ENCODE data around the gene RHD.
"Not testable (repeated sequence)": the region's sequence is repeated elsewhere in the genome, so short reads cannot be mapped to it uniquely, and the experiment has no call there.

Gene RHD

DNA sequence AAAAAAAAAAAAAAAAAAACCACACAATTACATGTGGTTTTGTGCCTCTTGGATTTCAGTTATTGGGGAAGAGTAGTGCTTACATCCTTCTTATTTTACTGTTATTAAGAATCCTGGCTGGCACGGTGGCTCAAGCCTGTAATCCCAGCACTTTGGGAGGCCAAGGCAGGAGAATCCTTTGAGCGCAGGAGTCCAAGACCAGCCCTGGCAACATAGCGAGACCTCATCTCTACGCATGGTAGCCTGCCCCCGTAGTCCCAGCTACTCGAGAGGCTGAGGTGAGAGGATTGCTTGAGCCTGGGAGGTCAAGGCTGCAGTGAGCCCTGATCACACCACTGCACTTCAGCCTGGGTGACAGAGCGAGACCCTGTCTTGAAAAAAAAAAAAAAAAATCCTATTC, 36.0 kb upstream of the RHD start:
- DNase-seq; H3K27me3 ChIP-seq (replicated peaks in 2 of 5; ENCODE audit: control insufficient read depth in 4 of 5, insufficient read depth in 5 of 5, low read length in 4 of 5); H3K9me3 ChIP-seq (ENCODE audit: control extremely low read depth in 1 of 5, control insufficient read depth in 4 of 5, insufficient read depth in 2 of 5, low read depth in 1 of 5, low read length in 4 of 5); H3K36me3 ChIP-seq (ENCODE audit: control insufficient read depth in 4 of 4, insufficient read depth in 4 of 4, low read length in 3 of 4); H3K4me3 ChIP-seq (ENCODE audit: control insufficient read depth in 1 of 7, extremely low read depth in 1 of 7, insufficient read depth in 4 of 7, low read depth in 2 of 7, low read length in 6 of 7); POLR2A ChIA-PET: not testable (repeated sequence)
- peak overlapping the region in 1 of 2 experiments; percentile 52 for H3K27ac ChIP-seq (ENCODE audit: insufficient read depth in 1 of 2, low read depth in 1 of 2, low read length in 2 of 2, poor library complexity in 1 of 2, severe bottlenecking in 2 of 2)
- CTCF ChIA-PET, result interaction anchor here (0.6 kb wide), 1 partner anchor 272 kb away, joined by 3 read pairs; no protein-coding TSS in a partner anchor
- H3K4me1 ChIP-seq (ENCODE audit: control extremely low read depth in 1 of 4, control insufficient read depth in 4 of 4, insufficient read depth in 4 of 4, low read length in 3 of 4), result peaks cover 16 to 64% (median 51%) of the 10 kb centered on the region in 4 experiments
- WGBS (ENCODE audit: insufficient coverage), result 98% methylated on average over 4 of the region's 7 CpGs

DNA sequence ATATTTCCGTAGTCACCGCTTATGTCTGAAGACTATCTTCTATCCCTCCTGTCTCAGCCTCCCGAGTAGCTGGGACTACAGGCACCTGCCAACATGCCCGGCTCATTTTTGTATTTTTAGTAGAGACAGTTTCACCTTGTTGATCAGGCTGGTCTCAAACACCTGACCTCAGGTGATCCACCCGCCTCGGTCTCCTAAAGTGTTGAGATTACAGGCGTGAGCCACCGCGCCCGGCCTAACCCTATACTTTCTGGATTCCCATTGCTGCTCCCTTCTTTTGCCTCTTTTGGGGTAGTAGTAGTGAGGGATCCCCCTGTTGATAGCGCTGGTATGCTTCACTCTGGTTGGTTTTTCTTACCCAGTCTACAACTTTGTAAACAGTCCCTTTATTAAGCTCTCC, 34.3 kb upstream of the RHD start:
- CTCF ChIA-PET, result no interaction called here
- peaks cover 12 to 51% (median 39%) of the 10 kb centered on the region in 4 experiments for H3K4me1 ChIP-seq (ENCODE audit: control extremely low read depth in 1 of 4, control insufficient read depth in 4 of 4, insufficient read depth in 4 of 4, low read length in 3 of 4)
- H3K4me3 ChIP-seq (ENCODE audit: control insufficient read depth in 1 of 7, extremely low read depth in 1 of 7, insufficient read depth in 4 of 7, low read depth in 2 of 7, low read length in 6 of 7), result no peak overlapping the region

GRCh38 chr1:25239681-25240541, 32.4 kb upstream of the RHD start:
- under 1% methylated on average over 25 of the region's 41 CpGs for WGBS (ENCODE audit: insufficient coverage)
- peak overlapping the region; percentile 61 to 90 for H3K27ac ChIP-seq (ENCODE audit: insufficient read depth in 1 of 2, low read depth in 1 of 2, low read length in 2 of 2, poor library complexity in 1 of 2, severe bottlenecking in 2 of 2)
- H3K4me3 ChIP-seq (ENCODE audit: control insufficient read depth in 1 of 7, extremely low read depth in 1 of 7, insufficient read depth in 4 of 7, low read depth in 2 of 7, low read length in 6 of 7), result peak overlapping the region; percentile 13 to 86 (median 65)
- H3K9me3 ChIP-seq (ENCODE audit: control extremely low read depth in 1 of 5, control insufficient read depth in 4 of 5, insufficient read depth in 2 of 5, low read depth in 1 of 5, low read length in 4 of 5), result no peaks in the 10 kb centered on the region
- DNase-seq, result peak; percentile 91 to 95 (median 94)
- peaks cover 9 to 46% (median 34%) of the 10 kb centered on the region in 4 experiments for H3K4me1 ChIP-seq (ENCODE audit: control extremely low read depth in 1 of 4, control insufficient read depth in 4 of 4, insufficient read depth in 4 of 4, low read length in 3 of 4)
- no peaks in the 10 kb centered on the region for H3K27me3 ChIP-seq (replicated peaks in 2 of 5; ENCODE audit: control insufficient read depth in 4 of 5, insufficient read depth in 5 of 5, low read length in 4 of 5)
- H3K36me3 ChIP-seq (ENCODE audit: control insufficient read depth in 4 of 4, insufficient read depth in 4 of 4, low read length in 3 of 4), result peaks cover 16 to 33% (median 24%) of the 10 kb centered on the region in 4 experiments
- ChIA-PET CTCF (interaction anchor here (0.8 to 2.4 kb wide), 6 partner anchors 8 to 102 kb away, joined by 3 to 9 read pairs (median 4); no protein-coding TSS in a partner anchor), POLR2A (interaction anchor here (0.6 to 0.9 kb wide), 2 partner anchors 8 to 99 kb away, joined by 4 read pairs; partner anchors contain the start of genes RSRP1 and TMEM50A)

More for the DNA sequence above, 34.3 kb upstream of the RHD start:
- 97% methylated on average over 6 of the region's 11 CpGs for WGBS (ENCODE audit: insufficient coverage)
- POLR2A ChIA-PET, result no interaction called here
- Histone ChIP-seq H3K27ac (ENCODE audit: insufficient read depth in 1 of 2, low read depth in 1 of 2, low read length in 2 of 2, poor library complexity in 1 of 2, severe bottlenecking in 2 of 2) (peak overlapping the region in 1 of 2 experiments; percentile 43), H3K9me3 (ENCODE audit: control extremely low read depth in 1 of 5, control insufficient read depth in 4 of 5, insufficient read depth in 2 of 5, low read depth in 1 of 5, low read length in 4 of 5) (no peaks in the 10 kb centered on the region), H3K36me3 (ENCODE audit: control insufficient read depth in 4 of 4, insufficient read depth in 4 of 4, low read length in 3 of 4) (peaks cover 6 to 18% (median 9%) of the 10 kb centered on the region in 4 experiments), H3K27me3 (replicated peaks in 2 of 5; ENCODE audit: control insufficient read depth in 4 of 5, insufficient read depth in 5 of 5, low read length in 4 of 5) (no peaks in the 10 kb centered on the region)
- DNase-seq, result no peak

GRCh38 chr1:25243907-25244306, 28.4 kb upstream of the RHD start:
- CTCF ChIA-PET, result interaction anchor here (1.6 kb wide), 1 partner anchor 11 kb away, joined by 7 read pairs; the partner anchor contains the start of gene SYF2
- POLR2A ChIA-PET, result no interaction called here

GRCh38 chr1:25245393-25245792, 26.9 kb upstream of the RHD start:
- no peaks in the 10 kb centered on the region for H3K9me3 ChIP-seq (ENCODE audit: control extremely low read depth in 1 of 5, control insufficient read depth in 4 of 5, insufficient read depth in 2 of 5, low read depth in 1 of 5, low read length in 4 of 5)
- ChIA-PET POLR2A (no interaction called here), CTCF (interaction anchor here (1.0 kb wide), 1 partner anchor 12 kb away, joined by 3 read pairs; no protein-coding TSS in a partner anchor)
- DNase-seq, result no peak
- 100% methylated on average over 3 of the region's 5 CpGs for WGBS (ENCODE audit: insufficient coverage)
- peaks cover 14 to 34% (median 29%) of the 10 kb centered on the region in 4 experiments for H3K4me1 ChIP-seq (ENCODE audit: control extremely low read depth in 1 of 4, control insufficient read depth in 4 of 4, insufficient read depth in 4 of 4, low read length in 3 of 4)
- H3K27ac ChIP-seq (ENCODE audit: insufficient read depth in 1 of 2, low read depth in 1 of 2, low read length in 2 of 2, poor library complexity in 1 of 2, severe bottlenecking in 2 of 2), result peak overlapping the region in 1 of 2 experiments; percentile 99
- peaks cover 21 to 42% (median 30%) of the 10 kb centered on the region in 4 experiments for H3K36me3 ChIP-seq (ENCODE audit: control insufficient read depth in 4 of 4, insufficient read depth in 4 of 4, low read length in 3 of 4)
- peak overlapping the region in 6 of 7 experiments; percentile 22 to 100 (median 94) for H3K4me3 ChIP-seq (ENCODE audit: control insufficient read depth in 1 of 7, extremely low read depth in 1 of 7, insufficient read depth in 4 of 7, low read depth in 2 of 7, low read length in 6 of 7)
- no peaks in the 10 kb centered on the region for H3K27me3 ChIP-seq (replicated peaks in 2 of 5; ENCODE audit: control insufficient read depth in 4 of 5, insufficient read depth in 5 of 5, low read length in 4 of 5)

More at GRCh38 chr1:25243907-25244306, 28.4 kb upstream of the RHD start:
- Histone ChIP-seq H3K9me3 (ENCODE audit: control extremely low read depth in 1 of 5, control insufficient read depth in 4 of 5, insufficient read depth in 2 of 5, low read depth in 1 of 5, low read length in 4 of 5) (no peaks in the 10 kb centered on the region), H3K4me3 (ENCODE audit: control insufficient read depth in 1 of 7, extremely low read depth in 1 of 7, insufficient read depth in 4 of 7, low read depth in 2 of 7, low read length in 6 of 7) (no peak overlapping the region), H3K36me3 (ENCODE audit: control insufficient read depth in 4 of 4, insufficient read depth in 4 of 4, low read length in 3 of 4) (peaks cover 21 to 42% (median 30%) of the 10 kb centered on the region in 4 experiments), H3K27me3 (replicated peaks in 2 of 5; ENCODE audit: control insufficient read depth in 4 of 5, insufficient read depth in 5 of 5, low read length in 4 of 5) (no peaks in the 10 kb centered on the region), H3K27ac (ENCODE audit: insufficient read depth in 1 of 2, low read depth in 1 of 2, low read length in 2 of 2, poor library complexity in 1 of 2, severe bottlenecking in 2 of 2) (no peak overlapping the region), H3K4me1 (ENCODE audit: control extremely low read depth in 1 of 4, control insufficient read depth in 4 of 4, insufficient read depth in 4 of 4, low read length in 3 of 4) (peaks cover 19 to 47% (median 37%) of the 10 kb centered on the region in 4 experiments)
- WGBS (ENCODE audit: insufficient coverage), result 91% methylated on average over 3 of the region's 6 CpGs
- DNase-seq, result no peak

GRCh38 chr1:25245809-25246599, 26.3 kb upstream of the RHD start:
- ChIA-PET POLR2A (interaction anchor here (0.7 to 2.1 kb wide), 3 partner anchors 14 to 374 kb away, joined by 3 to 24 read pairs (median 3); partner anchors contain the start of gene SYF2), CTCF (interaction anchor here (1.0 to 1.5 kb wide), 2 partner anchors 11 to 12 kb away, joined by 3 read pairs; no protein-coding TSS in a partner anchor)

More at GRCh38 chr1:25245809-25246599, 26.3 kb upstream of the RHD start:
- Histone ChIP-seq H3K36me3 (ENCODE audit: control insufficient read depth in 4 of 4, insufficient read depth in 4 of 4, low read length in 3 of 4) (peaks cover 21 to 42% (median 30%) of the 10 kb centered on the region in 4 experiments), H3K9me3 (ENCODE audit: control extremely low read depth in 1 of 5, control insufficient read depth in 4 of 5, insufficient read depth in 2 of 5, low read depth in 1 of 5, low read length in 4 of 5) (no peaks in the 10 kb centered on the region), H3K27me3 (replicated peaks in 2 of 5; ENCODE audit: control insufficient read depth in 4 of 5, insufficient read depth in 5 of 5, low read length in 4 of 5) (no peaks in the 10 kb centered on the region), H3K27ac (ENCODE audit: insufficient read depth in 1 of 2, low read depth in 1 of 2, low read length in 2 of 2, poor library complexity in 1 of 2, severe bottlenecking in 2 of 2) (peak overlapping the region; percentile 95 to 99), H3K4me1 (ENCODE audit: control extremely low read depth in 1 of 4, control insufficient read depth in 4 of 4, insufficient read depth in 4 of 4, low read length in 3 of 4) (peaks cover 14 to 27% (median 23%) of the 10 kb centered on the region in 4 experiments), H3K4me3 (ENCODE audit: control insufficient read depth in 1 of 7, extremely low read depth in 1 of 7, insufficient read depth in 4 of 7, low read depth in 2 of 7, low read length in 6 of 7) (peak overlapping the region; percentile 88 to 100 (median 96))
- 21% methylated on average over 24 of the region's 30 CpGs for WGBS (ENCODE audit: insufficient coverage)
- DNase-seq, result peak in 1 of 3 donors; percentile 9

Data from common myeloid progenitor, CD34-positive (primary cell).